Fibroblast of the aortic adventitia (primary cell): ENCODE data around the gene RIN1. TPM values are rescaled to one million over a fixed set of nuclear protein-coding genes. Genes with fewer than 3 reads are reported as not detected.
"Not testable (repeated sequence)": the region's sequence is repeated elsewhere in the genome, so short reads cannot be mapped to it uniquely, and the experiment has no call there.

Experiments
- DNase-seq: peaks from one replicate; pipeline ENCODE4 v3.0.0-alpha.2; 2010; ENCODE audit warnings: low read depth
- H3K4me3 ChIP-seq: 2 replicates; pipeline ENCODE4 v1.5.1; 2011; ENCODE audit warnings: low read depth, mild to moderate bottlenecking, control low read depth, low read length, moderate library complexity
- total RNA-seq: library from RNA; depleted of rRNA; stranded (reverse); fragments of >200 nt; gene quantifications from 2 replicates; pipeline ENCODE4 v1.2.3, GENCODE V29; 2012; ENCODE audit warnings: low replicate concordance
- TF ChIP-seq, protein P1 (sequence below): IDR thresholded peaks from 2 replicates; pipeline ENCODE4 v1.5.1; 2011; ENCODE audit warnings: mild to moderate bottlenecking, low read length, control low read depth, inconsistent platforms; ENCODE audit not compliant: insufficient read depth

RIN1 gene
- total RNA-seq, 1 donor, result 45.3 TPM

DNA sequence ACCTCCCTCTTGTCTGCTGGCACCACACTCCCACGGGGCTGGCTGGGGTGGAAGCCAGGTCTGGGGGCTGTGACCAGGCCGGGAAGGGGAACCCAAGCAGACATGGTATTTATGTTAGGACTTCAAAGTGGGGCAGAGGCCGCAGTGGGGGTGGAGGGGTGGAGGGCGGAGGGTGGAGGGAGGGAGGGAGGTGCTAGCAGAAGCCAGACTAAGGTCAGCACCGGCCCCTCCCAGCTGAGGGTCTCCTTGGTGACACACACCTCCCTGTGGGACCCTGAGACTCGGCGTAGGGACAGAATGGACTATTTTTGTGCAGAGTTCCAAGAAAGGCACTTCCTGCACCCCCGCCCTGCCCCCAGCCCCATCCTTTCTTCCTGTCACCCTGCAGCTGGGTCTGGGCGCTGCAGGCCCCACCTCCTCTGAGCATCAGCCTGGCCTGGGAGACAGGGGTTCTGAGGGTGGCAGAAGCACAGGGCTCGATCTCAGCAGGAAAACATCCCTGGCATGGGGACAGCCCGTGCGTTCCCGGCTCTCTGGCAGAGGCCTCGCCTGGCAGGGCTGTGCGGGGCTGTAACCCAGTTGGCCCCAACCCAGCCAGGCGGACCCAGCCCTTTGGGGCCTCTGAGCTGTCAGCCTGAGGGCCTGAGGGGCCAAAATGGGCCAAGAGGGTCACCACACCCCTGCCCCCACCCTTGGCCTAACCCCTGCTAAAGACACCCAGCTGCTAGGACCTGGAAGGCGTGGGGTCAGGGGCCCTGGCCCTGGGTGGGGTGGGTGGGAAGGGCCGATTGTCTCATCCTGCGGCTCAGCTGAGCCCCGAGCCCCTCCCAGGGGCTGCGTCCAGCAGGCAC is 9.7 kb downstream of the RIN1 start:
- no peak overlapping the region for H3K4me3 ChIP-seq
- peak; percentile 61 for DNase-seq
- TF ChIP-seq, protein P1, sequence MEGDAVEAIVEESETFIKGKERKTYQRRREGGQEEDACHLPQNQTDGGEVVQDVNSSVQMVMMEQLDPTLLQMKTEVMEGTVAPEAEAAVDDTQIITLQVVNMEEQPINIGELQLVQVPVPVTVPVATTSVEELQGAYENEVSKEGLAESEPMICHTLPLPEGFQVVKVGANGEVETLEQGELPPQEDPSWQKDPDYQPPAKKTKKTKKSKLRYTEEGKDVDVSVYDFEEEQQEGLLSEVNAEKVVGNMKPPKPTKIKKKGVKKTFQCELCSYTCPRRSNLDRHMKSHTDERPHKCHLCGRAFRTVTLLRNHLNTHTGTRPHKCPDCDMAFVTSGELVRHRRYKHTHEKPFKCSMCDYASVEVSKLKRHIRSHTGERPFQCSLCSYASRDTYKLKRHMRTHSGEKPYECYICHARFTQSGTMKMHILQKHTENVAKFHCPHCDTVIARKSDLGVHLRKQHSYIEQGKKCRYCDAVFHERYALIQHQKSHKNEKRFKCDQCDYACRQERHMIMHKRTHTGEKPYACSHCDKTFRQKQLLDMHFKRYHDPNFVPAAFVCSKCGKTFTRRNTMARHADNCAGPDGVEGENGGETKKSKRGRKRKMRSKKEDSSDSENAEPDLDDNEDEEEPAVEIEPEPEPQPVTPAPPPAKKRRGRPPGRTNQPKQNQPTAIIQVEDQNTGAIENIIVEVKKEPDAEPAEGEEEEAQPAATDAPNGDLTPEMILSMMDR, result no peak

DNA sequence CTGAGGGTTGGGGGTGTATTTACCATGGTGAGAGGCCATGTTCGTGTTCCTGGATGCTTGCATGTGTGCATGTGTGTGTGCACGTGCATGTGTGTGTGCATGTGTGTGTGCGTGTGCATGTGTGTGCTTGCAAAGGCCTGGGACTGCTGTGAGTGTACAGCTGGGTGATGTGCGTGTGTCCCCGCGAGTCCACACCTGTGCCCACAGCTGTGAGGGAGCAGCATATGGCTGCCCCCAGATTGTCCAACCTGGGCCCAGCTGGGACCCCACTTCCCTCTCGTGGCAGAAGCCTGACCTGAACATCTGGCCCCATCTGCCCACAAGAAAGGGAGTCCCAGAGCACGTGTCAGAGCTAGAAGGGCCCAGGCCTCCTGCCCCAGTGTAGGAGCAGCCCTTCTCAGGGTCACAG is 11.0 kb downstream of the RIN1 start:
- no peak overlapping the region for H3K4me3 ChIP-seq
- no peak for DNase-seq
- TF ChIP-seq, protein P1, result no peak

DNA sequence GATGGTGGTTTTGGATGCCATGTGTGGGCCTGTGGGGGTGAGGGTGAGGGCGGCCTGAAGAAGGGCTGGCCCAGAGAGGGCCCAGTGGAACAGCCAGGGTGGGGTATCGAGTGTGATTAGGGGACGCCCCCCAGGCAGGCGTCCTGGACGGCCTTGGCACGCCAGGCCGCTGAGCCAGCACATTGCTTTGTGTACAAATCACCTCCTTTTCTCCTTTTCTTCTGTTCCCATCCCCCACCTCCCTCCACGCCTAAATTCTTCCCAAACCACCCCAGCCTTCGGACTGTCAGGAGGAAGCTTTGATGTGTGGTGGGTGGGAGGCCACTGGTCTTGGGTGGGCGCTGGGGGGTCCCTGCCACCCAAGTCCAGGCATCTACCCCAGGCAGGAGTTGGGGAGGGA is 11.6 kb downstream of the RIN1 start:
- TF ChIP-seq, protein P1, result no peak
- DNase-seq, result peak; percentile 58
- H3K4me3 ChIP-seq, result no peak overlapping the region

DNA sequence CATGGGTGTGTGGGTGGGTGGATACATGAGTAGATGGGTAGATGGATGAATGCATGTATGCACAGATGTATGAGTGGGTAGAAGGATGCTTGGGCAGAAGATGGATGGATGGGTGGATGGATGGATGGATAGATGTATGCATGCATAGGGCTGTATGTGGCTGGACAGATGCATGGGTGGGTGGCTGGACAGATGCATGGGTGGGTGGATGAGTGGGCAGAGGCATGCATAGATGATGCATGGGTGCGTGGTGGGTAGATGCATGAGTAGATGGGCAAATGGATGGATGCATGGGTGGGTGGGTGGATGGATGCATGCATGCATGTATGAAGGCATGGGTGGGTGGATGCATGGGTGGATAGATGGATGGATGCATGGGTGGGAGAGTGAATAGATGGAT is 12.6 kb downstream of the RIN1 start:
- DNase-seq, result no peak
- no peak overlapping the region for H3K4me3 ChIP-seq
- TF ChIP-seq, protein P1, result no peak

DNA sequence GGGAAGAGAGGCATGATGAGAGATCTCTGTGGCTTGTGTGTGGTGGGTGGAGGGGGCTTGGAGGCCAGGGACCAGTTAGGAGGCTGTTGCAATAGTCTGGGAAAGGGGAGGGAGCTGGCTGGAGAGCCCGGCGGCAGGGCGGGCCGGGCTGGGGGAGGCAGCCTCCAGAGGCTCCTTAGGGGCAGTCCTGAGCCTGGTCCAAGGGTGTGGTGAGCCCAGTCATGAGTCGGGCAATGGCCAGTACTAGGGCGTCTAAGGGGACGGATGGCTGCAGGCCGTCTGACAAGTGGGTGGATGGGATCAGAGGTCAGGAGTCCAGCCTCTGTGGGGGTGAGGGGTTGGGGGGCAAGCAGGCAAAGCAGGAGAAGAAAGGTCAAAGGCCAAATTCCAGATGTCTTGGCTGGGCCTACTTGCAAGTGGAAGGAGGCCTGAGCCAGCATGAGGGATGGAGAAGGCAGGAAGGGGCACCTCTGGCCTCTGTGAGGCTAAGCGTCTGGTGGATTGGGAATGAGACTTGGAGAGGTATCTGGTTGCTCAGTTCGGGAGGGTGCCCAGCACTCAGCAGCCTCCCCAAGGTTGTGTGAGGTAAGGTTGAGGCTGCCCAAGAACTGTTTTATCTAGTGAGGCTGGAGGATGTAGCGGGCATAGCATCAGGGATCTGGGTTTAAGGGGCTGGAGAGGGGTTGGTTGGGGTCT is 13.4 kb downstream of the RIN1 start:
- TF ChIP-seq, protein P1, result no peak
- H3K4me3 ChIP-seq, result no peak overlapping the region
- DNase-seq, result peak; percentile 89

DNA sequence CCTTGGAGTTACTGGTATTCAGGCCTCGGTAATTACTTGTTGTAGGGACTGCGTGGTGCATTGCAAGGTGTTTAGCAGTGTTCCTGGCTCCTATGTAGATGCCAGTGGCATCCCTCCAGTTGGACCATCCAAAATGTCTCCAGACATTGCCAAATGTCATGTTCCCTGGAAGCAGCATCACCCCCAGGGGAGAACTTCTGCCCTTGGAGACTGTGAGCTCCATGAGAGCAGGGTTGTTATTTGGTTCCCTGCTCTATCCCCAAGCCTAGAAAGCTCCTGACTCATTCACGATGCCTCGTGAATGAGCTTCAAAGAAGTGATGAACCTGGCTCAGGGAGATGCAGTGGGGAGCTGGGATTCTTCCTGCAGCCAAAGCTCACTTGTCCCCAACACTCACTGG is 14.6 kb downstream of the RIN1 start:
- H3K4me3 ChIP-seq, result no peak overlapping the region
- TF ChIP-seq, protein P1, result no peak
- DNase-seq, result peak; percentile 53

DNA sequence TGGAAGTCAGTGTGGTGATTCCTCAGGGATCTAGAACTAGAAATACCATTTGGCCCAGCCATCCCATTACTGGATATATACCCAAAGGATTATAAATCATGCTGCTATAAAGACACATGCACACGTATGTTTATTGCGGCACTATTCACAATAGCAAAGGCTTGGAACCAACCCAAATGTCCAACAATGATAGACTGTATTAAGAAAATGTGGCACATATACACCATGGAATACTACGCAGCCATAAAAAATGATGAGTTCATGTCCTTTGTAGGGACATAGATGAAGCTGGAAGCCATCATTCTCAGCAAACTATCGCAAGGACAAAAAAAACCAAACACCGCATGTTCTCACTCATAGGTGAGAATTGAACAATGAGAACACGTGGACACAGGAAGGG is 15.5 kb downstream of the RIN1 start:
- DNase-seq, H3K4me3 ChIP-seq: not testable (repeated sequence)

DNA sequence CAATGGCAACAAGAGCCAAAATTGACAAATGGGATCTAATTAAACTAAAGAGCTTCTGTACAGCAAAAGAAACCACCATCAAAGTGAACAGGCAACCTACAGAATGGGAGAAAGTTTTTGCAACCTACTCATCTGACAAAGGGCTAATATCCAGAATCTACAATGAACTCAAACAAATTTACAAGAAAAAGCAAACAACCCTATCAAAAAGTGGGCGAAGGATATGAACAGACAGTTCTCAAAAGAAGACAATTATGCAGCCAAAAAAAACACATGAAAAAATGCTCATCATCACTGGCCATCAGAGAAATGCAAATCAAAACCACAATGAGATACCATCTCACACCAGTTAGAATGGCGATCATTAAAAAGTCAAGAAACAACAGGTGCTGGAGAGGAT is 15.9 kb downstream of the RIN1 start:
- not testable (repeated sequence) for DNase-seq

More for the DNA sequence above, 15.9 kb downstream of the RIN1 start:
- not testable (repeated sequence) for H3K4me3 ChIP-seq
